GM19351 (cell line): ENCODE data around the gene MYO7A.

Source experiments
- ATAC-seq: cut with Tn5 transposase; IDR thresholded peaks from one replicate; pipeline ENCODE4 v1.9.1; 2021; ENCODE audit warnings: mild to moderate bottlenecking, moderate library complexity; ENCODE audit not compliant: unreplicated experiment

Gene MYO7A

GRCh38 chr11:77197626-77198320 lies 69.7 kb downstream of the MYO7A start:
- ATAC-seq = no peak

DNA sequence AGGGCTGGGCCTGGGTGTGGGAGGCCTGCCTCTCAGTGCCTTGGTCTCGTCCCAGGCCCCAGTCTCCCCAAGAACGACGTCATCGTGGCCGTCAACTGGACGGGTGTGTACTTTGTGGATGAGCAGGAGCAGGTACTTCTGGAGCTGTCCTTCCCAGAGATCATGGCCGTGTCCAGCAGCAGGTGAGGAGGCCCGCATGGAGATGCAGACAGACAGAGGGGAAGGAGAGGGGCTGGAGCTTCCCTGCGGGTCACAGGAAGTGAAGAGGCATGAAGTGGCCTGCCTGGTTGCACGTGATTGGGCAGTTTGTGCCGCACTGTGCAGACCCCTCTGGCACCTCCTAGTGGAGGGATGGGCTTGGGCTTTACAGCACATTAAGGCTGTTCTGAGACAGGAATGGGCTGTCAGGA lies 70.4 kb downstream of the MYO7A start:
- ATAC-seq = no peak

GRCh38 chr11:77199137-77199745 lies 71.2 kb downstream of the MYO7A start:
- ATAC-seq = no peak

DNA sequence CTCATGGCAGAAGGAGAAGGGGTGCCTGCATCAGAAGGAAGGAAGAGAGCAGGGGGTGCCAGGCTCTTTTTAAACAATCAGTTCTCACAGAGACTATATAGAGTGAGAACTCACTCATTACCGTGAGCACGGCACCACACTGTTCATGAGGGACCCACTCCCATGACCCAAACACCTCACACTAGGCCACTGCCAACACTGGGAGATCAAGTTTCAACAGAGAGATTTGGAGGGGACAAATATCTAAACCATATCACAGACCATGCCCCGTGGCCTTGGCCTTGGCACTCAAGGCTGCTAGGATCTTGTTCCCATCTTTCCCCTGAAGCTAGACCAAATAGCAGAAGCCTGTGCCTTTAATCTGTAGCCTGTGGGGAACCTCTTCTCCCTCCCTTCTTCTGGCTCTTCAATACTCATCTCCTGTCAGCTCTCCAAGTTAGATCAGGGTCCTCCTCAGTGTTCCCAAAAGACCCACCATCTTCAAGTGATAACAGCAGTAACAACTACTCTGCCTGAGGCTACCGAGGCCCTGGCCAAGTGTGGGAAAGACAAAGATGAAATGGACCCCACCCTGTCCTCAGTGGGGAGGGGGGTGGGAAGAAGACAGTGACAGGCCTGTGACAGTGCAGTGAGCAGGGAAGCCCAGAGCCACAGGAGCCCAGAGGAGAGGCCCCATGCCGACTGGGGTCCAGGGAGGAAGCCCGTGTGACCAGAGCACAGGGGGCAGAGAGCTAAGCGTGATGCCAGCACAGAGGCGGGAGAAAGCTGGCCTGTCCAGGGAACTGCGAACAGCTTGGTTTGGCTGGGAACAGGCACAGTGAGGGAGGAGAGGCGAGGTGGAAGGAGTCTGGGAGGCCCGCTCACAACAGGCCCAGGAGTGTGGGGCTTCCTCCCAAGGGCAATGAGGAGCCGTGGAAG lies 72.6 kb downstream of the MYO7A start:
- ATAC-seq = no peak

DNA sequence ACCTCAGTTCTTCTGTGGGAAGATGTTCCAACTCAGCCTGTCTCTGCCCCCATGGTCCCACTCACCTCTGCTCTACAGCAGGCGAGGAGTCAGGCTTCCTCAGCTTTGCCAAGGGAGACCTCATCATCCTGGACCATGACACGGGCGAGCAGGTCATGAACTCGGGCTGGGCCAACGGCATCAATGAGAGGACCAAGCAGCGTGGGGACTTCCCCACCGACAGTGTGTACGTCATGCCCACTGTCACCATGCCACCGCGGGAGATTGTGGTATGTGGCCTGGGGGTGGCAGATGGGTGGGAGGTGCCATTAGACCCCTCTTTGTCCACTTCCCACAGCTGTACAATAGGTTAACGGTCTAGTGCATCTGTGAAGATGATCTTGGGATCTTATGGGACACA lies 73.3 kb downstream of the MYO7A start:
- ATAC-seq = no peak

- no peak for ATAC-seq
These were observed 74.2 kb downstream of the MYO7A start for GRCh38 chr11:77201991-77202841.

DNA sequence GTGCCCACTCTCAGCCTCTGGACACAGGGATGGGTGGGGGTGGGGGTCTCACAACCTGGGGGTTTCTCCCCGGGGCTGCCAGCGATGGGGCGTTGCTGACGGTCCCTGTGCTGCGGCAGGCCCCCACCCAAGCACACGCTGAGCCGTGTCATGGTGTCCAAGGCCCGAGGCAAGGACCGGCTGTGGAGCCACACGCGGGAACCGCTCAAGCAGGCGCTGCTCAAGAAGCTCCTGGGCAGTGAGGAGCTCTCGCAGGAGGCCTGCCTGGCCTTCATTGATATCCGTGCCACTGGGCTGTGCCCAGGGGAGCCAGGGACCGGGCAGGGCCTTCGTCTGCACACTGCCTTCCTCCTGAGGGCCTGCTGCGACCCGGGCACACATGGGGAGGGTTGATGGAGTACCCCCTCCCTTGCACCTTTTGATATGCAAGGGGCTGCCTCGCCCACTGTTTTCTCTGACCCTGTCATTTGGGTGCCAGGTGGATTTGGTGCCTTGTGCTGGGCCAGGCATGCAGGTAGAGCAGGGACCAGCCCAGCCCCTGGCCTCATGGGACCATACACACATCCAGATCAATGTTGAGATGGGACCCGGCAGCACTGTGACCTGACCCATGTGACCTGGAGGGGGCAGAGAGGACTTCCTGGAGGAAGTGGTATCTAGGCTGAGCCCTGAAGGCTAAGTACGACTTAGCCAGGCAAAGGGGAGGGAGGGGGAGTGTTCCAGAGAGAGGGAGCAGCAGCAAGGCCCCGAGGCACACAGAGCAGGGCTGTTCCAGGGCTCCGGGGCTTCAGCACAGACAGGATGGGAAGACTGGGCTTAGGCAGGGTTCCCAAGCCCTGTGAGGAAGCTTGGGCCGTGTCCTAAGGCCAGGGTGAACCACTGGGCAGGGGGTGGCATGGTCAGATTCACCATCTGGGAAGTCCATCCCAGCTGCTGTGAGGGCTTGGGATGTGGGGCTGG lies 75.2 kb downstream of the MYO7A start:
- ATAC-seq = no peak

DNA sequence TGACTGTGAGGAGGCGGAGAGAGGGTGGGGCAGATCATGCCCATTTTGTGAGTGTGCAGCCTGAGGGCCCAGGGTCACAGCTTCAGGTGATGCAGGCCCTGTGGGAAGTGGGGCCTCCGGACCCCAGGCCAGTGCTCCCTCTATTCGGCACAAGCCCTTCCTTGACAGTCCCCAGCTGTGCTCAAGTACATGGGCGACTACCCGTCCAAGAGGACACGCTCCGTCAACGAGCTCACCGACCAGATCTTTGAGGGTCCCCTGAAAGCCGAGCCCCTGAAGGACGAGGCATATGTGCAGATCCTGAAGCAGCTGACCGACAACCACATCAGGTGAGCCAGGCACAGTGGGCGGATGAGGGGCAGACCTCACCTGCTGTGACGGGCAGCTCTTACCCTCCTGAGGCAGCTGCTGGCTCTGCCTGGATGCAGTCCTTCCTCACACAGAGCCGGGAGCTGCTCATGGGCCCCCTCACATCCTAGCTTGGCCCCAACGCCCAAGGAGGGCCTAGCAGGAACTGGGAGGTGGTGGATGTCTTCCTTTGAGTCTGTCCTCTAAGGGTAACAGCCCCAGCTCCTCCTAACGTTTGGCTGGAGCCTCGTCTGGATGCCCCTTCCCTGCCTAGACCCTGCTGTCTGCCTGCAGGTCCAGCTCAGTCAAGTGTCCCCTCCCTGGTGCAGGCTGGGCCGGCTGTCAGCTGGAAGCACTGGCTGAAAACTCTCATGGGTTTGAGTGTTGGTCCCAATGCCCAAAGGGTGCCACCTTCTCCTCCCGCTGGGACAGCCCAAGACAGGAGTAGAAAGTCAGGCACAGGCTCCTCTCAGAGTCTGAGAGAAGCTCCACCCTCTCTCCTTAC lies 76.1 kb downstream of the MYO7A start:
- ATAC-seq = no peak

- ATAC-seq = no peak
These were observed 76.9 kb downstream of the MYO7A start for GRCh38 chr11:77204754-77205466.

- no peak for ATAC-seq
These were observed 77.6 kb downstream of the MYO7A start for GRCh38 chr11:77205467-77206263.

DNA sequence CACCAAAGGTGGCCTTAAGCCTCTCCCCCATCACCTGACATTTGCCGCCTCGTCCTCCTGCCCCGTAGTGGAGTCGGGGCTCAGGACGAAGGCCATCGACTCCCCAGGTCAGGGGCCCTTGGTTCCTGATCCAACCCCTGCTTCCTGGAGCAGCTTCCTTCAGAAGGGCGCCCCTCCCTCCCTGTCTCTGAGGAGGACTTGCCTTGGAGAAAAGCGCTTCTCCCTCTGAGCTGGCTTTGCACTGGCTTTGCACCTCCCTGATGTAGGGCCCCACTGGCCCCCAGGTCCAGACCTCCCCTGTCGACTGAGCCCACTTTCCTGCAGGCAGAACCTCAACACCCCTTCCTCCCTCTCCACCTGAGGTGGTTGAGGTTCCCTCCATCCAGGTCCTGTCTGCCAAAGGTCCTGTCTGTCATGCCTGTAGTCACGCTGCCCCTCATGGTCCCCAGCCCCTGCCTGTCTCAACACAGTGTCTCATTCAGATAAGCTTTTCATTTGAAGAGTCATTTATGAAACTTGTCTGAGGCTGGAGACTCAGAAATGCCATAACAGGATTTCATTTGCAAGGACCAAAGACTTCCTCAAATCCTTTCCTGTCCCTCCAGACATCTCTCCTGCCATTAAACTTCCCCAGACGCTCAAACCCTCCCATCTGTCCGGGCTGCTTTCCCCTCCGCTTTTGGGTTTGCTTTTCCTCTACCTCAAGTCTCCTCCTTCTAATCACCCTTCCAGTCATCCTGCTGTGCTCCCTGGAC lies 78.4 kb downstream of the MYO7A start:
- no peak for ATAC-seq

- ATAC-seq = no peak
These were observed 79.0 kb downstream of the MYO7A start for GRCh38 chr11:77207019-77207485.

GRCh38 chr11:77207618-77208313 lies 79.7 kb downstream of the MYO7A start:
- ATAC-seq = no peak

DNA sequence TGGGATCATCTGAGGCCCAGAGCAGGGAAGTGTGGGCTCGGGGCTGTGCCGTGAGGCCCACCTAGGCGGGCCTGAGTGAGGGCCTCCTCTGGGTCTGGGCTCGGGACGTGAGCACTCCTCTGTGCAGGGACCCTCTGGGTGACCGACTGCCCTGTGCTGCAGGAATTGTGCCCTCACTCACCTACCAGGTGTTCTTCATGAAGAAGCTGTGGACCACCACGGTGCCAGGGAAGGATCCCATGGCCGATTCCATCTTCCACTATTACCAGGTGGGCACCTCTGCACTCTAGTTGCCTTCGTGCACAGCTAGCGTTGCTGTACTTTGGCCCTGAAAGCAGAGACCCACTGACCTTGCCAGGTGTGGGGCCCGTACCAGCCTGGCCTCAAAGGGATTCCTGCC lies 80.5 kb downstream of the MYO7A start:
- ATAC-seq = no peak

GRCh38 chr11:77209663-77210062 lies 81.6 kb downstream of the MYO7A start:
- no peak for ATAC-seq

GRCh38 chr11:77211040-77211451 lies 83.0 kb downstream of the MYO7A start:
- no peak for ATAC-seq
